Stimulated activated CD4-positive, alpha-beta T cell treated with anti-CD3 and anti-CD28 coated beads, TNF-alpha, amount 100 ng/mL, for 1 hour (primary cell): ENCODE data around the gene MED8.

Source experiments
- DNase-seq, 3 donors: peaks; one replicate each; pipeline ENCODE4 v3.0.0-alpha.2; 2020; ENCODE audit warnings: low read depth in 3 of 3, low spot score in 1 of 3

MED8 gene

DNA sequence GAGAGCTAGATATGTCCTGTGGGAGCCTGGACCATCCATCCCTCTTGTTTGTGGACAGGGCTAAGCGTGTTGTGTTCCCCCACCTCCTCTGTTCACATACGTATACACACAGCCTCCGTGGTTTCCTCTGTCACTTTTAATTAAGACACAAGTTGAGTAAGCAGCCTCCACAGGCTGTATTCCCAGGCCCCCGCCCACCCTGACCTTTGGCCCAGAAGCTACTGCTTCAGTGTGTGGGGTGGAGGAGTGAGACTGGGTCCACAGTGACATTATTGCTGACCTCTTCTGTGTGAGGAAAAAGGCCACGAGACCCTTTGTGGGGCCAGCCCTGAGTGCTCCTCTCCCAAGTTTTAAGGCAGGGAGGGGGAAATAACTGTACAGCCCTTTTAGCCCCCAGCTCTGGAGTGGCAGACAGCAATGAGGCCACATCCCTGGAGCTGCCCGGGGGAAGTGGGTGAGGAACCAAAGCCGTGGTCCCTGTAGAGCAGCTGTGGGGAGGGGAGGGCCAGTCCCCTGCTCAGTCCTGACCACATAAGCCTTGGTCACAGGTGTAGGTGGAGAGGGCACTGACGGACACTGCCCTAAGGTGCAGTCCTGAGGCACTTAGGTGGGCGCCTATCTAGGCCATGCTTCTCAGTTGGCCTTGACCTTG is 26.2 kb downstream of the MED8 start:
- DNase-seq = no peak

- DNase-seq = no peak
Measured at GRCh38 chr1:43360616-43361015, 29.0 kb downstream of the MED8 start.

DNA sequence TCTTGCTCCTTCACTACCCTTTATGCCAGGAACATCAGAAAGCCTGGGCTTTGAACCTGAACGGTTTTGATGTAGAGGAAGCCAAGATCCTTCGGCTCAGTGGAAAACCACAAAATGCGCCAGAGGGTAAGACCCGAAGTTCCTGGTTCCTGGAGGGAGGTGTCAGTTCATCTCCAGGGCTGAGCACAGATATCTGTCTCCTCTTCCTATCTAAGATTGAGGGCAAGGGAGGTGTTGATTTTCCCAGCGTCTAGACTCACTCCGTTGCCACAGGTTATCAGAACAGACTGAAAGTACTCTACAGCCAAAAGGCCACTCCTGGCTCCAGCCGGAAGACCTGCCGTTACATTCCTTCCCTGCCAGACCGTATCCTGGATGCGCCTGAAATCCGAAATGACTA is 29.9 kb downstream of the MED8 start:
- DNase-seq = no peak

- peak; percentile 86 to 97 (median 89) for DNase-seq
Measured at GRCh38 chr1:43358746-43359693, 30.6 kb downstream of the MED8 start, which contains the start of gene CDC20. Gene CDC20, plus strand, starts transcription at chr1:43358981. Its CDS starts 235 bp downstream, at chr1:43359216.

DNA sequence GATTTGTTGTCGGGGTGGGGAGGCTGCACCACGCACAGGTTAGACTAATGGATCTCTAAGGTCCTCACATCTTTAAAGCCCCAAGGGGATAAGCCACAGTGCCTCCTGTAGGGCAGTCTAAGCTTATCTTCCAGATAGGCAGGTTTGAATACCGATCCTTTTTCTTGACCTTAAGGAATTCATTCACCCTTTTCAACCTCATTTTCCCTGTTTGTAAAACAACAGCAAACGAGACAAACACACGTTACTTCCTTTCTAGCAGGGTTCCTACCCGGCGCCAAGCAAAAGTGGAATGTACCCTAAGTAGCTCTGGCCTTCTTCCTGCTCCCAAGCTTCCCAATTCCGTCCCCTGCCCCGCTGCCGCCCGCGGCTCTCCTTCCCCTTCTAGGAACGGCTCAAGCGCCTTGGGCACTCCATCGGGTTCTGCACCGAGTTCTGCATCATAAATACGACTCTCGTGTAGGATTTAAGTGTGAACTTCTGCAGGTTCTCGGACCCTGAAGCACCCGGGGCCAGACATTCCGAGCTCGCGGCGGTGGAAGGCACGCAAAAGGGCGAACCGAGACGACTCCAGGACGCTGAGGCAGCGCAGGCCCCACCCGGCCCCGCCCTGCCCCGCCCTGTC is 31.4 kb downstream of the MED8 start:
- no peak for DNase-seq

GRCh38 chr1:43357251-43357650 is 32.3 kb downstream of the MED8 start:
- no peak for DNase-seq

- no peak for DNase-seq
Measured at GRCh38 chr1:43354936-43355335, 34.7 kb downstream of the MED8 start.

DNA sequence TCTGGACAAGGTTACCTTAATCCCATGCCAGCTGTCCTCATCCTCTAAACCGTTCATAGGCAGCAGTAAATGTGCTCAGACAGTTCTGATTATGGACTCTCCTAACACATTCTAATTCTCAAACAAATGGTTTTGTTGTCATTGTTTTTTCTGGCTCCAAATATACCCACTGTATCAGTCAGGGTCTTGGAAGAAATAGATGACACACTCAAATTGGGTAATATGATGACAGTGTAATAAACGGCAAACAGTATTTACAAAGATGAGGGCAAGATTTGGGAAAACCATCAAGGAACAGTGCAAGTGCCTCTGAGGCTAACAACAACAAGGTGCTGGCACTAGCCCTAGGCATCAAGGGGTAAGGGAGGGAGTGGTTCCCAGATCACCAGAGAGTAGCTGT is 35.1 kb downstream of the MED8 start:
- no peak for DNase-seq

GRCh38 chr1:43352881-43353280 is 36.7 kb downstream of the MED8 start:
- no peak for DNase-seq

GRCh38 chr1:43352351-43352705 is 37.3 kb downstream of the MED8 start:
- DNase-seq = no peak

DNA sequence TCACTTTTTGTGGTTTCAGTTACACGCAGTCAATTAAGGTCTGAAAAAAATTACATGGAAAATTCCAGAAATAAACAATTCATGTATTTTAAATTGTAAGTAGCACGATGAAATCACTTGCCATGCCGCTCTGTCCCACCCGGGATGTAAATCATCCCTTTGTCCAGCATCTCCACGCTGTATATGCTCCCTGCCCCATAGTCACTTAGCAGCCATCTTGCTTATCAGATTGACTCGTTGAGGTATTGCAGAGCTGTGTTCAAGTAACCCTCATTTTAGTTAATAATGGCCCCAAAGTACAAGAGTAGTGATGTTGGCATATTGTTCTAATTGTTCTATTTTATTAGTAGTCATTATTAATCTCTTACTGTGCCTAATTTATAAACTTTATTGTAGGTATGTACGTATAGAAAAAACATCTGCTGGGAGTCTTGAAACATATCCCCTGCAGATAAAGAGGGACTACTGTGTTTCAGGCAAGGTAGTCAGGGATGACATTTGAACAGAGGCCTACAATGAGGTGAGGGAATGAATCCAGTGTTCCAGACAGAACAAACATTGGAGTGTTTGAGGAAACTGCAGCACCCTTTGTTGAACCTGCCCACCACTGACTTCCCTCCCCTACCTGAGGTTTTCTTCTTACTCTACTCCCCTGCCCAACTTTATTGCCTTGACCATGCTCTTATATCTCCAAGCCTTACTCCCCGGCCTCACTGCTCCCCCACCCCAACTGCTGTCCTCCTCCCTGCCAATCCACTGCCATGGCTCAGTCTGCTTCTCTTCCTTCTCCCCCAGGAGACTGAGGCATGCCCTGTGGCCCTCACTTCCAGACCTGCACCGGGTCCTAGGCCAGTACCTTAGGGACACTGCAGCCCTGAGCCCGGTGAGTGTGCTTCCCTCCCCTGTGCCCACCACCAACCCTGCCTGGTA is 37.9 kb downstream of the MED8 start:
- no peak for DNase-seq

- DNase-seq = no peak
Measured at GRCh38 chr1:43350976-43351375, 38.6 kb downstream of the MED8 start.

DNA sequence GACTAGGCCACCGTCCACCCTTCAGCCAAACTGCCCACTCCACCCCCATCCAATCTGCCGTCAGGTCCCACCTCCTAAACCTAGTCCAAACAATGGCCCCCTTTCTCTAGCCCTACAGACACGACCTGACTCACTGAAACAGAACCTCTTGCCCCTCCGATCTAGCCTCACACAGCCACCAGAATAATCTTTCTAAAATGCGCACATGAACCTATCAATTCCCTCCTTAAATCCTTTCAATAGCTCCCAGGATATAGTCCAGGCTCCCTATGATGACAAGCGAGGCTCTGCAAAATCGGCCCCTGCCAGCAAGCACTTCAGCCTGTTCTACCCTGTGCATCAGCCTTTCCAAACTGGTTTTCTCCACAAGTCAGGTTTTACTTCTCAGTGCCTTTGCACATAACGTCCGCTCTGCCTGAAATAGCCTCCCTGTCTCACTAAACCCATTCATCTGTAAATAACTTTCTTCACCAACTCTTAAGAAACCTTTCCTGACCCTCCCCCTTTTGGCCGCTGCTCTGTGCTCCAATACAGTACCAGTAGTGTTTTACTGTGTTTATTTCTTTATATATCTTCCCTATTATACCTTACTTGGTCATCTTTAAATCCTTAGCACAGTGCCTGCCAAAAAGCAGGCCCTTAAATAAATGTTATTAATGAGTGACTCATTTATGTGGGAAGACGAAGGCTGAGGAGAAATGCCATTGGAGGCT is 39.9 kb downstream of the MED8 start:
- no peak for DNase-seq

- peak in 2 of 3 donors; percentile 20 to 23 for DNase-seq
Measured at GRCh38 chr1:43348809-43349593, 40.6 kb downstream of the MED8 start.

GRCh38 chr1:43348343-43348808 is 41.2 kb downstream of the MED8 start:
- no peak for DNase-seq

DNA sequence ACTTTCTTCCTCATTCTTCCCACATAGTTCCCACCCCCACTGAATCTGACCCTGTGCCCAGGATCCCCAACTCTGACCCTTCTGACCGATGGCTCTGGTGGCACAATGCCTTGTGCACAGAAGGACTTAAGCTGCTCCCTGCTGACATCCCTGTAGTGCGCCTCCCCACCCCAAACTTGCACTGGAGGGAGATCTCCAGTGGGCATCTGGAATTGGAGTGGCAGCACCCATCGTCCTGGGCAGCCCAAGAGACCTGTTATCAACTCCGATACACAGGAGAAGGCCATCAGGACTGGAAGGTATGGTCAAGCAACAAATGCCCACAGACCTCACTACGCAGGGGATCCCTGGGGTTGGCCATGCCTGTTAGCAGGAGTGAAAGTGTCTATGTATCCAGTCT is 43.0 kb downstream of the MED8 start:
- no peak for DNase-seq

GRCh38 chr1:43345120-43345519 is 44.5 kb downstream of the MED8 start:
- DNase-seq = no peak

DNA sequence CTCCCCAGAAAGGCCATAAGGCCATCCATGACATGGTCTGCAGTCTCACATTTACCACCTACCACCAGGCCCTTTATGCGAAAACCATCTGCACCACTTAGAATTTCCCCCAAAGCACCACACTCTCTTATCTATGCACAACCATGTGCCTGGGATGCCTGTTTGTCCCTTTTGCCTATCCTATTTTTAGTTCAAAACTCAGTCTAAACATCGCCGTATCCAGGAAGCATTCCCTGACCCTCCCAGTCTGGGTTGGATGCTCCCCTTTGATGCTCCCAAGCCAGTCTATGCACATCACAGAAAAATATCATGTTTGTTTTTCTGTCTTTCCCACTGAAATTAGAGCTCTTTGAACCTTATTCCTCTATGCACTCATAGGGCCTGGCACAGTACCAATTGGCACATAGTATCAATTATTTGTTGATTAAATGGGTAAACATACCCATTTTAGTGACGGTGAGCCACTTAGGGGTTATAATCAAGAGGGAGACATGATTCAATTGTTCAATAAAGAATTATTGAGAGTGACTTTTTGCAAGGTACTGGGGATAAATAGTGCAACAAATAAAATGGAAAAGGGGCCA is 45.2 kb downstream of the MED8 start:
- no peak for DNase-seq

DNA sequence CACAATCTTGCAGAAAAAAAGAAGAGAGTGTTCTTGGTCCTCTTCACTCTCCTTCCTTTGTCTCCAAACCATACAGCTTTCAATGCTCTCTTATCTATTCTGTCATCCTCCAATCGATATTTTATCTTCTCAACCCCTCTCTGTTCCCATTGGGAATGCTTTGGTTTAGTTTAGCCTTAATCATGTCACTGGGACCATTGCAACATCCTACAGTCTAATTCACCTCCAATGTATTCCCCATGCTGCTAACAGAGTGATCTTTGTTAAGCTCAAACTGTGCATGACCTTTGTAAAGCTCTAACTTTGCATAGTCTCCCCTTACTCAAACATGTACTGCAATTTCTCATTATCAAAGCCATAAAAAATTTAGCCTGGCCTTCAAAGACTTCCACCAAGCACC is 49.0 kb downstream of the MED8 start:
- no peak for DNase-seq
